ENCODE data around the gene TOMM40L.

The TOMM40L gene

DNA sequence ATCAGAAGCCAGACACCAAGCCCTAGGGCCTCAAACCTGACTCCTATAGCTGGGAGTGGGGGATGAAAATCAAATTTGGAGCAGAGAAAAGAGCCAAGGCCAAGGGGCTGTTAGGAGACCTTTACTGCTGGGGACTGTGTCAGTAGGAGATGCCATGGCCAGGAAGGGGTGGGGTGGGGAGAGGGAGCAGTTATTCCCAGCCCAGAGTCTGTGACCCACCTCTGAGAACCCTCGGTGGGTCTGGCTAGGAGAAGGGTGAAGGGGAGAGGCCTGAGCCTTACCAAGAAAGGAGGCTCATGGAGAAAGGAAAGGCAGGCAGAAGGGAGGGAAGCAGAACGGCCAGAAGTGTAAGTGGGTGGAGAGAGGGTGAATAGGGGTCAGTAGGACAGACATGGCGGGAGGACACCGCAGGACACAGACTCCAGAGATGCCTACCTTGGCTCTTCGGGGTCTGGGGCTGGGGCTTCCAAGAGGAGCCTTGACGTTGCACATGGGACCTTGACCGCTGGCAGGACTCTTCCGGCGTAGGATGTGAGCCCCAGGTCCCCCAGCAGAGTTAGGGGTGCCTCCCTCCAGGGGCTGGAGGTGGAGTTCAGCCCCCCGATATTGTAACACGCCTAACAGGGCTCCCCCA is 28.2 kb upstream of the TOMM40L start:
- DNase-seq = no peak

- DNase-seq = no peak
These were observed 27.5 kb upstream of the TOMM40L start for GRCh38 chr1:161198194-161198896.

GRCh38 chr1:161198897-161199431 is 26.9 kb upstream of the TOMM40L start, which contains the start of gene ADAMTS4:
Gene ADAMTS4 (minus strand): TSS chr1:161199054. CDS start chr1:161198627, 427 bp downstream.
- DNase-seq = no peak

DNA sequence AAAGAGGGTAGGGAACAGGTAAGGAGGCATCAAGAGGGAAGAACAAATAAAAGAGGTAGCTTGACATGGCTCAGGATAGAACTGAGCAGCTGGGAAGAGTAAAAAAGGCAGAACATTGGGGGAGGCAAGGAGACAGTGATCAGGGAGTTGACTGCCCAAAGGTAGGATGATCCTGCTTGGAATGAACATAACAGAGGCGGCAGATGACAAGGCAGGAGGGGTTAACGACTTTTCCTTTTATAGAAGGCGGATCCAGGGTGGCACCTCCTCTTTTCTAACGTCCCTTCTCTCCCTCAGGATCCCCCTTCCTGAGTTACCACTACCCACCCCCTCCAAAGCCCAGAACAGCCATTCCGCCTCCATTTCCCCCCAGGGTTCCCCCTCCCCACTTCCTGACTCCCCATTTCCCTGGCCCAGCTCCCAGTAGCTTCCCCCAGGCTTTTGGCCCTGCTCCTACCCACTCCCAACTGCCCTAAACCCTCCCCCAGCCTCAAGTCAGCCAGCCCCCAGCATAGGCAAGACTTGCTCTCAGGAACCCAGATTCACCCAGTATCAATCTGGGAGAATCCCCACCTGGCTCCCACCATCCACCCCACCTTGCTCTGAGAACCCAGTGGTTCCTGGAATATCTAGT is 26.2 kb upstream of the TOMM40L start:
- no peak for DNase-seq

DNA sequence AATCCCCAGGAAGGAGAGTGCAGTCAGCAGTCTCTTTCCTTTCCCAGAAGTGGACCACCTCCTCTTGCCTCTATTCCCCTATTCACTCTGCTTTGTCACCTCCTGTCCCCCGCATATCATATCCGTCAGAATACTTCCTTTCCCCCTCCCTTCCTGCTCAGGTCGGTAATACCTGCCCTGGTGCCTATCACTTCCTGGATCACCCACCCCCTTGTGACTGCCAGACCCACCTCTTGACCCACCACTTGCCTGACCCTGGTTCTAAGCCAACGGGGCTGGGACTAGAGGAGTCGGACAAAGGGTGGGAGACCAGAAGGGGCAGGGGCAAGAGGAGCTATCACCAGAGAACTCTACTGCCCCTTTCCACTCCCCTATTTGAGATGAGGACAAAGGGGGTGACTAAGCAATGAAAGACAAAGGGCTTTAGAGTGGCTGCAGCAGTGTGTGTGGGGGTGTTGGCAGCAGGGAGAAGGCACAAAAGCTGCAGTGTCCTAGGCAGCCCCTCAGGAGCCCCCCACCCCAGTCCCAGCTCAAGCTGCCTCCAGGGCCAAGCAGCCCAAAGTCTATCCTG is 25.4 kb upstream of the TOMM40L start:
- DNase-seq = no peak

DNA sequence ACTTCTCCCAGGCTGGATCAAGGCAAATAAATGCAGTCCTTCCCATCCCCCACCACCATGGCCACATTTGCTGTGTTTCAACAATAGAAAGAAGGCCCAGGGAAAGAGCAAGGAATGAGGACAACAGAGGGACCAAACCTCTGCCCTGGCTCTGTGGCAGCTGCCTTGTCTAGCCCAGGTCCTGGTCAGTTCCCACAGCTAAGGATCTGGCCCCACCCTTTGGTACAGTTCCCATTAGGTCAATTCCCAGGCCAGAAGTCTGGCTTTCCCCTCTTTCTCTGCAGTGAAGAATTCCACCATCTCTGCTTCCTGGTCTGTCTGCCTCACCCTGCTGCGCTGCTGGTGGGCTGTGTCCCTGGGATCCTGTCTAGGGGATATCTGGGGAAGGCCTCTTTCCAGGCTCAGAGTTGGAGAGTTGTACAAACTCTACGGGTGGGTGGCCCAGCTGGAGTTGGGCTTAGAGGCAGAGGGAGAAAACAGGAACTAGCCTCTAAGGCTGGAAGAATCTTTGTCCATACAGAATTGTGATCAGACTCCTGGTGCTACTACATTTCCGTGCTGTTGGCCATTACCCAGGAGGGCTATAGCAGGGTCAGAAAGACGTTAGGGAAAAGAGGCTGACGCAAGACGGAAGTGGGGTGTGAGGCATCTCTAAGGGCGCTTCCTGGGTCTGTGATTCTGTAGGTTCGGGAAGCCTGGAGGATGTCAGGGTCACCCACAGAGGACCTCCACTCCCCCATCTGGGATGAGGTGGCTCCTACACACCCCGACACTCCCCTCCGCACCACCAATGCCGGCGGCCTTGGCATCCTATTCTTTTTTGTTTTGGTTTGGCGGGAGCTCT is 24.6 kb upstream of the TOMM40L start:
- no peak for DNase-seq

- DNase-seq = peak; percentile 93 to 94
These were observed 23.8 kb upstream of the TOMM40L start, which contains the start of gene NDUFS2 for GRCh38 chr1:161201836-161202712. Gene NDUFS2 (plus strand): TSS chr1:161202367. CDS start chr1:161202386, 19 bp downstream.

GRCh38 chr1:161206411-161207140 is 19.3 kb upstream of the TOMM40L start:
- no peak for DNase-seq

DNA sequence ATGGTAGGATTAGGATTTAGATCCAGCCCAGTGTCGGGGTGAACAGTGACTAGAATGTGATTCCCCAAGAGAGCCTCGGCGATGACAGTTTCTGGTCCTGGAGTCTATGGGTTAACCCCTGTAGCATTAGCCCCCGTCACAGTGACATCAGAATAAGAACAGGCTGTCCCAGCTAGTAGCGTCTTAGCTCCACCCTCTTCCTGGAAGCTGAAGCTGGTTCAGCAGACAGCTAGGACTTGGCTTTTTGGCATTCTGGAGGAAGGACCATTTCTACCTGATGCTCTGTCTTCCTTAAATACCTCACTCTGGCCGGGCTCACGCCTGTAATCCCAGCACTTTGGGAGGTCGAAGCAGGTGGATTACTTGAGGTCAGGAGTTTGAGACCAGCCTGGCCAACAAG is 18.7 kb upstream of the TOMM40L start:
- no peak for DNase-seq

GRCh38 chr1:161209790-161210409 is 16.0 kb upstream of the TOMM40L start:
- DNase-seq = peak; percentile 74 to 79

- DNase-seq = no peak
These were observed 11.5 kb upstream of the TOMM40L start for GRCh38 chr1:161214369-161214768.

- DNase-seq = no peak
These were observed 10.8 kb upstream of the TOMM40L start, which contains the start of gene FCER1G for GRCh38 chr1:161215076-161215475. Gene FCER1G (plus strand): TSS chr1:161215295. CDS start chr1:161215322, 27 bp downstream.

- no peak for DNase-seq
These were observed 8.7 kb upstream of the TOMM40L start for GRCh38 chr1:161216945-161217712.

GRCh38 chr1:161217831-161218230 is 8.0 kb upstream of the TOMM40L start:
- no peak for DNase-seq

GRCh38 chr1:161218301-161219077 is 7.4 kb upstream of the TOMM40L start:
- DNase-seq = no peak

- no peak for DNase-seq
These were observed 6.6 kb upstream of the TOMM40L start for GRCh38 chr1:161219078-161219892.

GRCh38 chr1:161220002-161220401 is 5.9 kb upstream of the TOMM40L start:
- DNase-seq = no peak

Measured in stimulated activated CD4-positive, alpha-beta T cell treated with anti-CD3 and anti-CD28 coated beads, Interleukin-2, amount 100 ng/mL, for 24 hours (primary cell).